ENCODE data around the gene DRD4. TPM values are rescaled to one million over a fixed set of nuclear protein-coding genes. Genes with fewer than 3 reads are reported as not detected.

The DRD4 gene
- total and polyA plus RNA-seq, 2 of the 13 experiments (the other 11 are each of a cell fraction or from before 2014, with no cell fraction given), result 0.09 to 0.13 TPM

DNA sequence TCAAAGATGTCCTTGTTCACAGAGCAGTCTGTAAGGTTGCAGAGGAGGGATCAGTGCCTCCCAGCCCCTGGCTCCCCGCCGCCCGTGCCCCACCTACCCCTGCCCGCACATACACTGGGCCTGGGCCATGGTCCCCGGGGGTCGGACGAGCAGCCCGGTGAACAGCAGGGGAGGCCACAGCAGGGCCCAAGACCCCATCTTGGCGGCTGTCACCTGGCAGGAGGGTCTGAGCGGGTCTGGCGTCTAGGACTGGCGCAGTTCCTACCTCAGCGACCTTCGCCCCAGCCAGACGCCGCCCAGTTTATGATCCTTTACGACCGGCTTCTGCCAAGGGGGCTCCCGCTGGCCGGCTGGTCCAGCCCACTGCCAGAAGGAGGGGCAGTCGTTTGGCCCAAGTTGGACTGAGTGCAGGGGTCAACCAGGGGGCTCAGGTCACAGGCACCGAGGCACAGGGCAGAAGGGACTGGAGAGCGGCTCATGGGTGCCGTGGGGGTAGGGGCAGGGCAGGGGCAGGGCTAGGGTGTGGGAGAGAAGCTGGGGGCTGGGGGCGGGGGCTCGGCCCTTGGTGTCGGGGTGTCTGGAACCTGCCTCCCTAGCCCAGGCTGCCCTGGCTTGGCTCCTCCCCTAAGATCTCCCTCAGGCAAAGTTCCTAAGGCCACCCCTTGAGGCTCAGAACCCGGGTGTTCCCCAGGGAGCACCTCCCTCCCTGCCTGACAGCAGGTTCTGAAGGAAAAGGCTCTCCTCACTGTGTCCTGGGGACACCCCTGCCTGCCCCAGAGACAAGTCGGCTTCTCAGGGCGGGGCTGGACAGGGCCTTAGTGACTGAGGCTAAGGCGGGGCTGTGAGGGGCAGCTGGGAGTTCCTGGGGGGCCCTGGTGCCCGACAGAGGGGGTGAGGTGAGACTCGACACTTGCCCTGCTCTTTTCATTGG, 12.1 kb upstream of the DRD4 start, which contains the start of gene CDHR5:
CDHR5 (minus strand) TSS at position 251 of the 931 bp plus-strand sequence; CDS start at position 198, 53 bp downstream.
- FAIRE-seq, result no peak
- 7% methylated on average over 8 of the region's 33 CpGs for WGBS (ENCODE audit: low lambda C conversion rate)
- peak; percentile 67 for ATAC-seq
- peak in 1 of 2 experiments; percentile 17; a peak in 1 of 4 replicates for TF ChIP-seq POLR2A (IDR thresholded peaks at IDR 0.05; ENCODE audit: insufficient read depth in 1 of 2, low read depth in 2 of 2, low read length in 2 of 2)
- TF ChIP-seq ZZZ3 (CRISPR knock-in tag; IDR thresholded peaks at IDR 0.05; ENCODE audit: borderline replicate concordance), result no peak
- no peak for TF ChIP-seq KAT7 (CRISPR knock-in tag; IDR thresholded peaks at IDR 0.05; ENCODE audit: borderline replicate concordance)
- no peak for TF ChIP-seq GRHL1 (CRISPR knock-in tag; conservative IDR thresholded peaks at IDR 0.05)
- no peak for TF ChIP-seq ZNF781 (CRISPR knock-in tag; IDR thresholded peaks at IDR 0.05; ENCODE audit: borderline replicate concordance, not compliant biosample characterization)
- peak; percentile 27 for TF ChIP-seq SRSF1 (optimal IDR thresholded peaks at IDR 0.05; ENCODE audit: low read depth, low read length)
- TF ChIP-seq MTERF4 (CRISPR knock-in tag; IDR thresholded peaks at IDR 0.05), result no peak
- TF ChIP-seq, protein P1, sequence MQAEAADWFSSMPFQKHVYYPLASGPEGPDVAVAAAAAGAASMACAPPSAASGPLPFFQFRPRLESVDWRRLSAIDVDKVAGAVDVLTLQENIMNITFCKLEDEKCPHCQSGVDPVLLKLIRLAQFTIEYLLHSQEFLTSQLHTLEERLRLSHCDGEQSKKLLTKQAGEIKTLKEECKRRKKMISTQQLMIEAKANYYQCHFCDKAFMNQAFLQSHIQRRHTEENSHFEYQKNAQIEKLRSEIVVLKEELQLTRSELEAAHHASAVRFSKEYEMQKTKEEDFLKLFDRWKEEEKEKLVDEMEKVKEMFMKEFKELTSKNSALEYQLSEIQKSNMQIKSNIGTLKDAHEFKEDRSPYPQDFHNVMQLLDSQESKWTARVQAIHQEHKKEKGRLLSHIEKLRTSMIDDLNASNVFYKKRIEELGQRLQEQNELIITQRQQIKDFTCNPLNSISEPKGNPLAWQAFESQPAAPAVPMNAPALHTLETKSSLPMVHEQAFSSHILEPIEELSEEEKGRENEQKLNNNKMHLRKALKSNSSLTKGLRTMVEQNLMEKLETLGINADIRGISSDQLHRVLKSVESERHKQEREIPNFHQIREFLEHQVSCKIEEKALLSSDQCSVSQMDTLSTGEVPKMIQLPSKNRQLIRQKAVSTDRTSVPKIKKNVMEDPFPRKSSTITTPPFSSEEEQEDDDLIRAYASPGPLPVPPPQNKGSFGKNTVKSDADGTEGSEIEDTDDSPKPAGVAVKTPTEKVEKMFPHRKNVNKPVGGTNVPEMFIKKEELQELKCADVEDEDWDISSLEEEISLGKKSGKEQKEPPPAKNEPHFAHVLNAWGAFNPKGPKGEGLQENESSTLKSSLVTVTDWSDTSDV (CRISPR knock-in tag; IDR thresholded peaks at IDR 0.05), result no peak
- TF ChIP-seq ZNF335 (CRISPR knock-in tag; IDR thresholded peaks at IDR 0.05), result no peak
- peak; percentile 67 for TF ChIP-seq NR2C2 (CRISPR knock-in tag; IDR thresholded peaks at IDR 0.05; ENCODE audit: borderline replicate concordance)
- TF ChIP-seq SMAD3 (CRISPR knock-in tag; IDR thresholded peaks at IDR 0.05), result no peak
- TF ChIP-seq ZNF567 (CRISPR knock-in tag; IDR thresholded peaks at IDR 0.05; ENCODE audit: borderline replicate concordance), result no peak
- TF ChIP-seq ZNF747 (CRISPR knock-in tag; IDR thresholded peaks at IDR 0.05; ENCODE audit: borderline replicate concordance), result no peak
- no peak for TF ChIP-seq SMYD3 (CRISPR knock-in tag; IDR thresholded peaks at IDR 0.05)

More for the DNA sequence above, 12.1 kb upstream of the DRD4 start, which contains the start of gene CDHR5:
- Histone ChIP-seq H3K9ac (ENCODE audit: insufficient read depth, low read depth, low read length) (peak within 1 kb of the TSS; percentile 52; the same call in 1 of the 2 replicates), H3K4me1 (ENCODE audit: insufficient read depth, low read length) (peaks cover 31% of the 10 kb centered on the region), H3K4me2 (ENCODE audit: low read depth, low read length) (peak within 1 kb of the TSS; percentile 75), H3K9me3 (ENCODE audit: low read length) (no peaks in the 10 kb centered on the region), H3K27me3 (ENCODE audit: control insufficient read depth in 1 of 2, insufficient read depth in 2 of 2, low read length in 2 of 2) (no peaks in the 10 kb centered on the region), H2AFZ (ENCODE audit: low read length) (no peak within 1 kb of the TSS), H4K20me1 (ENCODE audit: insufficient read depth, low read length) (peaks cover 16% of the 10 kb centered on the region; the same call in 1 of the 2 replicates), H3K27ac (ENCODE audit: extremely low read length, insufficient read depth, low read length) (peak within 1 kb of the TSS; percentile 46), H3K4me3 (replicated peaks in 1 of 3; ENCODE audit: insufficient read depth in 1 of 3, low read depth in 2 of 3, low read length in 3 of 3) (peak within 1 kb of the TSS; percentile 49 to 57 (median 53)), H3K79me2 (ENCODE audit: insufficient read depth, low read length) (no peaks in the 10 kb centered on the region), H3K36me3 (replicated peaks in 1 of 2; ENCODE audit: control insufficient read depth in 1 of 2, insufficient read depth in 2 of 2, low read length in 2 of 2) (no peaks in the 10 kb centered on the region; a peak in 1 of 5 replicates)
- intact Hi-C loops (cut with micrococcal nuclease; ENCODE audit: unreplicated experiment), result no loop called here
- in situ Hi-C loops (cut with HindIII; ENCODE audit: extremely low pct_ligation_motif_present, low pct_unique_long_range_greater_than_20kb), result loop anchor here (10.0 kb wide), 1 partner anchor 70 kb away; no protein-coding TSS in a partner anchor
- DNase-seq (ENCODE audit: low spot score), result peak; percentile 41
- CTCF ChIA-PET (ENCODE audit: low intra/inter-chr PET ratio, low total read pairs), result no interaction called here
- POLR2A ChIA-PET, result interaction anchor here (1.2 kb wide), 1 partner anchor 37 kb away, joined by 4 read pairs; no protein-coding TSS in a partner anchor
- no TSS peak for BruUV-seq (replicated peaks)

Data from HepG2 (cell line).